Lung (tissue), 12 donors: ENCODE measurements around the gene RUFY4. TPM values are rescaled to one million over a fixed set of nuclear protein-coding genes. Genes with fewer than 3 reads are reported as not detected.

ENCODE experiments used
- ATAC-seq: fragments of 200-7000 bp; cut with Tn5 transposase; one replicate; pipeline ENCODE4 v1.9.1; 2020; ENCODE audit warnings: moderate number of reproducible peaks; ENCODE audit not compliant: insufficient read depth, low FRiP score
- DNase-seq, 3 donors: peaks; one replicate each; pipeline ENCODE4 v3.0.0-alpha.2; 2013 to 2017
- H3K27ac ChIP-seq, 2 donors: one replicate each; pipeline ENCODE4 v1.5.1; 2013; ENCODE audit warnings: mild to moderate bottlenecking in 2 of 2, moderate library complexity in 2 of 2, control low read depth in 1 of 2, inconsistent platforms in 1 of 2, low read depth in 1 of 2, low read length in 1 of 2
- H3K27me3 ChIP-seq, 3 donors: one replicate each; pipeline ENCODE4 v1.5.1; 2013; ENCODE audit warnings: low read length in 2 of 3; ENCODE audit not compliant: control insufficient read depth in 3 of 3, insufficient read depth in 3 of 3
- H3K36me3 ChIP-seq, 4 donors: one replicate each; pipeline ENCODE4 v1.5.1; 2013; ENCODE audit warnings: low read length in 4 of 4, mild to moderate bottlenecking in 1 of 4, moderate library complexity in 1 of 4; ENCODE audit not compliant: control insufficient read depth in 4 of 4, insufficient read depth in 4 of 4
- H3K4me1 ChIP-seq, 5 donors: one replicate each; pipeline ENCODE4 v1.5.1; 2013; ENCODE audit warnings: low read length in 5 of 5, mild to moderate bottlenecking in 2 of 5, moderate library complexity in 1 of 5; ENCODE audit not compliant: control insufficient read depth in 5 of 5, insufficient read depth in 5 of 5
- H3K4me3 ChIP-seq: one replicate; pipeline ENCODE4 v1.5.1; 2013; ENCODE audit warnings: mild to moderate bottlenecking, control low read depth, moderate library complexity
- H3K9ac ChIP-seq, 2 donors: one replicate each; pipeline ENCODE4 v1.5.1; 2013; ENCODE audit warnings: low read length in 2 of 2, control low read depth in 1 of 2; ENCODE audit not compliant: insufficient read depth in 1 of 2
- H3K9me3 ChIP-seq, 4 donors: one replicate each; pipeline ENCODE4 v1.5.1; 2013; ENCODE audit warnings: low read length in 3 of 4, mild to moderate bottlenecking in 1 of 4, moderate library complexity in 1 of 4; ENCODE audit not compliant: control insufficient read depth in 4 of 4, insufficient read depth in 3 of 4
- WGBS, 2 donors: extraction: QIAGEN DNeasy Blood & Tissue Kit; methylation state at CpG; one replicate each; pipeline ENCODE4 v1.1.7; 2013; 5-methylcytosine and 5-hydroxymethylcytosine counted together
- polyA plus RNA-seq, 2 donors: library from polyadenylated mRNA; stranded (reverse); fragments of 200-250 nt; gene quantifications; one replicate each; pipeline ENCODE4 v1.2.1, GENCODE V29; 2013
- total RNA-seq, 2 donors: library from RNA; depleted of rRNA in 1 of 2; stranded (reverse); fragments of >200 nt in 1 of 2; gene quantifications; one replicate each; pipeline ENCODE4 v1.2.1, GENCODE V29; 2014 to 2021
- TF ChIP-seq, protein P1 (sequence below): IDR thresholded peaks from 2 replicates; pipeline ENCODE4 v1.5.1; 2012; ENCODE audit warnings: mild to moderate bottlenecking; ENCODE audit errors: control extremely low read depth, extremely low read depth
- donor health status: control.
- donor health status: control.
- donor health status: Bipolar disorder and iron deficiency.
- donor health status: healthy.
- donor health status: DM: yes; HTN: yes; CAD: no.

The RUFY4 gene
- total and polyA plus RNA-seq, 4 donors = 0.15 to 0.57 (median 0.37) TPM

DNA sequence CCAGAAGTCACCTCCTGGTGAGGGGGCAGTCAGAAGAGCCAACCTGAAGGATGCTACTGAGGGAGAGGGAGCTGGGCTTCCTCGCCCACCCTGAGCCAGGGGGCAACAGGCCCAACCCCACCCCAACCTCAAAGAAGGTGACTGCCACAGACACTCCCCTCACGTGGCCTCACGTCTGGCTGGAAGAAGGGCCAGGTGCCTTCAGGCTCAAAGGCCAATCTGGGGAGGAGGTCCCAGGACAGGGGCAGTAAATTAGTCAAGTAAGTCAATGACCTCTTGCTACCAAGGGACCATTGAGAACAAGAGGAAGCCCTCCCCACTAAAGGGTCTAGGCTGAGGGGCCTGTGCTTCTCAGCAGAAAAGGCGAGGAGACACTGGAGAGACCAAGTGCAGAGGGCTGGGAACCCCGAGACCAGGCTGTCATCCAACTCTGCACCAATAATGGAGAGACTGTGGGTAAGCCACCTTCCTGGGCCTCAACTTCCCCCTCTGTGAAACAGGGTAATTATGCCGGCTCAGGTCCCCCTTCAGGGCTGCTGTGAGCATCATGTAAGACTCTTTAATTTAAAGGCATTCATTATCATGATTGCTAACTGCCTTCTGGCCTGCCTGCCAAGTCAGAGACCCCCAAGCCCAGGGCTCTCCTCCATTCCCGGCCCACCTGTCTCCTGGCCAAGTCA, 46.1 kb upstream of the RUFY4 start:
- H3K27me3 ChIP-seq = no peaks in the 10 kb centered on the region
- WGBS, 2 donors = 91 to 98% methylated on average over 7 of the region's 7 CpGs
- TF ChIP-seq, protein P1, sequence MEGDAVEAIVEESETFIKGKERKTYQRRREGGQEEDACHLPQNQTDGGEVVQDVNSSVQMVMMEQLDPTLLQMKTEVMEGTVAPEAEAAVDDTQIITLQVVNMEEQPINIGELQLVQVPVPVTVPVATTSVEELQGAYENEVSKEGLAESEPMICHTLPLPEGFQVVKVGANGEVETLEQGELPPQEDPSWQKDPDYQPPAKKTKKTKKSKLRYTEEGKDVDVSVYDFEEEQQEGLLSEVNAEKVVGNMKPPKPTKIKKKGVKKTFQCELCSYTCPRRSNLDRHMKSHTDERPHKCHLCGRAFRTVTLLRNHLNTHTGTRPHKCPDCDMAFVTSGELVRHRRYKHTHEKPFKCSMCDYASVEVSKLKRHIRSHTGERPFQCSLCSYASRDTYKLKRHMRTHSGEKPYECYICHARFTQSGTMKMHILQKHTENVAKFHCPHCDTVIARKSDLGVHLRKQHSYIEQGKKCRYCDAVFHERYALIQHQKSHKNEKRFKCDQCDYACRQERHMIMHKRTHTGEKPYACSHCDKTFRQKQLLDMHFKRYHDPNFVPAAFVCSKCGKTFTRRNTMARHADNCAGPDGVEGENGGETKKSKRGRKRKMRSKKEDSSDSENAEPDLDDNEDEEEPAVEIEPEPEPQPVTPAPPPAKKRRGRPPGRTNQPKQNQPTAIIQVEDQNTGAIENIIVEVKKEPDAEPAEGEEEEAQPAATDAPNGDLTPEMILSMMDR = no peak
- H3K4me3 ChIP-seq = no peak overlapping the region
- H3K36me3 ChIP-seq = no peaks in the 10 kb centered on the region
- no peak overlapping the region for H3K27ac ChIP-seq
- ATAC-seq (no peak), DNase-seq (peak in 1 of 3 donors; percentile 7)
- peaks cover 0 to 6% (median under 1%) of the 10 kb centered on the region in 5 donors for H3K4me1 ChIP-seq
- no peaks in the 10 kb centered on the region for H3K9me3 ChIP-seq
- H3K9ac ChIP-seq = no peak overlapping the region

DNA sequence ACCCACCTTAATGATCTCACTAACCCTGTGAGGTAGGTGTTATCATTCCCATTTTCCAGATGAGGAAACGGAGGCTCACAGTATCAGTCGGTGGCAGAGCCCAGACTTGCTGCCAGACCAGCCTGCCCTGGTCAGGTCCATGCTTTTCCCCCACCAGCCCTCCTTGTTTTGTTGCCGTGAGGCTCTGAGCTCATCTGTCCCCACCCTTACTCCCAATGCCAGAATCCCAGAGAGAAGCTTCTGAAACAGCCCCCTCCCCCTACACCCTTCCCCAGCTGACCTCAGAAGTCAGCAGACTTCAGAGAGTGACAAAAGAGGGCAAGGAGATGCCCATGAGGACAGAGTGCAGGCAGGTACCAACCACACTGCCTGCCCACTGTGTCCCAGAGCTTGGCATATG, 45.4 kb upstream of the RUFY4 start:
- H3K9ac ChIP-seq = no peak overlapping the region
- no peak overlapping the region for H3K27ac ChIP-seq
- DNase-seq = peak in 1 of 3 donors; percentile 8
- TF ChIP-seq, protein P1 = no peak
- H3K27me3 ChIP-seq = no peaks in the 10 kb centered on the region
- no peak for ATAC-seq
- H3K4me3 ChIP-seq = no peak overlapping the region
- H3K9me3 ChIP-seq = no peaks in the 10 kb centered on the region
- WGBS, 2 donors = 86 to 88% methylated on average over 3 of the region's 3 CpGs
- no peaks in the 10 kb centered on the region for H3K36me3 ChIP-seq
- peaks cover 0 to under 1% (median 0%) of the 10 kb centered on the region in 5 donors for H3K4me1 ChIP-seq

DNA sequence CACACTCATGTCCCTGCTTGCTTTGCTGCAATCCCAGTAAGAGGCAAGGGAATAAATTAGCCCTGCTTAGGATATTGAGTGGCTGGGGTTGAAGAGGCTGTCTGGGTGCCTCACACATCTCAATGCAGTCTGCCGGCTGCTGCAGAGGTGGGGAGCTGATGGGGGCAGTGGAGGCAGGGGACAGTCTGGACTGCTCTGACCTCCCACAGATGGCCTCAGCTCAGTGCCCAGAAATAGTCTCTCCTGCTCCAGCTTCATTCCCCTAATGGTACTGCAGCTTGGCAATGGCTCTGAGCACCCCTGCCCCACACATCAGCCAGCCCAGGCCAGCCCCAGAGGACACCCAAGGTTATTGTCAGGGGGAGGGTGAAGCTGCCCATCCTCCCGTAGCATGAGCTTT, 44.7 kb upstream of the RUFY4 start:
- H3K27me3 ChIP-seq = no peaks in the 10 kb centered on the region
- peak in 1 of 3 donors; percentile 9 for DNase-seq
- no peak for ATAC-seq
- H3K27ac ChIP-seq = no peak overlapping the region
- no peak overlapping the region for H3K4me3 ChIP-seq
- TF ChIP-seq, protein P1 = no peak
- 88 to 92% methylated on average over 2 of the region's 2 CpGs for WGBS, 2 donors
- no peaks in the 10 kb centered on the region for H3K36me3 ChIP-seq
- H3K9ac ChIP-seq = no peak overlapping the region
- no peaks in the 10 kb centered on the region for H3K9me3 ChIP-seq
- H3K4me1 ChIP-seq = peaks cover 0 to 7% (median 0%) of the 10 kb centered on the region in 5 donors

DNA sequence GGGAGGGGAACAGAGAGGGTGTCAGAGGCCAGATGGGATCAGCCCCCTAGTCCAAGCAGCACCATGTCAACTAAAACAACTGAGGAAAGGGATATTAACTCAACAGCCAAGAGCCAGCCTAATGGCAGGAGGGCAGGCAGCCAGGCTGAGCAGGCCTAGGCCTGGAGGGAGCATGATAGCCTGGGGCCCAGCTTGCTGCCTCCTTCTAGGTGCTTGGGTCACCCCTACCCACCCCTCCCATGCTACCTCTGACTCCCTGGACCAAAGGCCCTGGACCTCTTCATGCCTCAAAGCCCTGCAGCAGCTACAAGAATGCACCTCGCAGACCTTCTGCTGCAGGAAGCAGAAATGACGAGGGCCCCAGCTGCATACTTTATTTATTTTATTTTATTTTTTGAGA, 44.2 kb upstream of the RUFY4 start:
- H3K27ac ChIP-seq = no peak overlapping the region
- TF ChIP-seq, protein P1 = no peak
- no peak overlapping the region for H3K9ac ChIP-seq
- no peaks in the 10 kb centered on the region for H3K36me3 ChIP-seq
- H3K9me3 ChIP-seq = no peaks in the 10 kb centered on the region
- ATAC-seq = no peak
- peaks cover 0 to 12% (median 4%) of the 10 kb centered on the region in 5 donors for H3K4me1 ChIP-seq
- H3K27me3 ChIP-seq = no peaks in the 10 kb centered on the region
- WGBS, 2 donors = 95% methylated on average over 2 of the region's 2 CpGs
- H3K4me3 ChIP-seq = no peak overlapping the region
- peak in 1 of 3 donors; percentile 5 for DNase-seq
